Left ventricle myocardium inferior (tissue), 1 donor: ENCODE measurements around the gene HSPB6. TPM values are rescaled to one million over a fixed set of nuclear protein-coding genes. Genes with fewer than 3 reads are reported as not detected.

Experiments
- DNase-seq: peaks from one replicate; pipeline ENCODE4 v3.0.0-alpha.2; 2020
- H3K27ac ChIP-seq: fragments of 200-600 bp; replicated peaks from 2 replicates; pipeline ENCODE4 v1.8.0; 2021
- H3K27me3 ChIP-seq: fragments of 200-600 bp; 2 replicates; pipeline ENCODE4 v1.8.0; 2021; ENCODE audit warnings: low read depth
- H3K36me3 ChIP-seq: fragments of 200-600 bp; 2 replicates; pipeline ENCODE4 v1.8.0; 2021
- H3K4me1 ChIP-seq: fragments of 200-600 bp; 2 replicates; pipeline ENCODE4 v1.8.0; 2021
- H3K4me3 ChIP-seq: fragments of 200-600 bp; 2 replicates; pipeline ENCODE4 v1.8.0; 2021; ENCODE audit warnings: mild to moderate bottlenecking, moderate library complexity
- H3K9me3 ChIP-seq: fragments of 200-600 bp; replicated peaks from 2 replicates; pipeline ENCODE4 v1.8.0; 2021
- CTCF ChIP-seq: fragments of 200-600 bp; IDR thresholded peaks from 2 replicates; pipeline ENCODE4 v1.8.0; 2021; ENCODE audit warnings: antibody characterized with exemption, mild to moderate bottlenecking, borderline replicate concordance
- intact Hi-C: fragments of 100-400 bp; cut with micrococcal nuclease; formaldehyde crosslinking; loops from one replicate; pipeline ENCODE4 v1.11.0; 2022
- total RNA-seq: library from RNA; stranded (reverse); fragmentation: NEBNext Ultra II Directional; extraction: Animal tissue kit (Norgen Biotek cat#: 25700); gene quantifications from one replicate; pipeline ENCODE4 v1.2.1, GENCODE V29; 2021
- donor health status: DM: no; HTN: yes; CAD: no; lungs with severe emphysema.

The HSPB6 gene
- total RNA-seq, 1 donor from 2014 or later = 899 TPM

GRCh38 chr19:35788205-35788960 is 31.6 kb upstream of the HSPB6 start:
- Histone ChIP-seq H3K27me3 (peaks cover 16% of the 10 kb centered on the region), H3K36me3 (no peaks in the 10 kb centered on the region), H3K27ac (no peak overlapping the region), H3K9me3 (no peaks in the 10 kb centered on the region), H3K4me3 (no peak overlapping the region), H3K4me1 (no peaks in the 10 kb centered on the region)
- no peak for DNase-seq
- intact Hi-C loops = no loop called here
- no peak for TF ChIP-seq CTCF

GRCh38 chr19:35787227-35787799 is 30.5 kb upstream of the HSPB6 start:
- intact Hi-C loops = no loop called here
- Histone ChIP-seq H3K4me3 (no peak overlapping the region), H3K36me3 (no peaks in the 10 kb centered on the region), H3K4me1 (no peaks in the 10 kb centered on the region), H3K9me3 (no peaks in the 10 kb centered on the region), H3K27ac (no peak overlapping the region), H3K27me3 (peaks cover 6% of the 10 kb centered on the region)
- DNase-seq = no peak
- no peak for TF ChIP-seq CTCF

- no peak overlapping the region for H3K4me3 ChIP-seq
- no peak for DNase-seq
- intact Hi-C loops = no loop called here
- H3K9me3 ChIP-seq = no peaks in the 10 kb centered on the region
- no peaks in the 10 kb centered on the region for H3K36me3 ChIP-seq
- no peaks in the 10 kb centered on the region for H3K4me1 ChIP-seq
- H3K27me3 ChIP-seq = no peaks in the 10 kb centered on the region
- no peak for TF ChIP-seq CTCF
- H3K27ac ChIP-seq = no peak overlapping the region
Observed at GRCh38 chr19:35786299-35787160, 29.7 kb upstream of the HSPB6 start.

GRCh38 chr19:35785339-35785627 is 28.5 kb upstream of the HSPB6 start:
- Histone ChIP-seq H3K4me3 (no peak overlapping the region), H3K36me3 (peaks cover 11% of the 10 kb centered on the region), H3K27ac (no peak overlapping the region), H3K9me3 (no peaks in the 10 kb centered on the region), H3K27me3 (no peaks in the 10 kb centered on the region), H3K4me1 (no peaks in the 10 kb centered on the region)
- intact Hi-C loops = no loop called here
- TF ChIP-seq CTCF = no peak
- no peak for DNase-seq

- Histone ChIP-seq H3K27ac (no peak overlapping the region), H3K36me3 (peaks cover 15% of the 10 kb centered on the region), H3K9me3 (no peaks in the 10 kb centered on the region), H3K4me1 (no peaks in the 10 kb centered on the region), H3K27me3 (no peaks in the 10 kb centered on the region), H3K4me3 (no peak overlapping the region)
- no peak for DNase-seq
- no peak for TF ChIP-seq CTCF
- intact Hi-C loops = no loop called here
Observed at GRCh38 chr19:35784503-35785338, 27.9 kb upstream of the HSPB6 start.
